ENCODE data around the gene ANXA11. TPM values are rescaled to one million over a fixed set of nuclear protein-coding genes. Genes with fewer than 3 reads are reported as not detected.

ANXA11 gene
- total RNA-seq, 2 donors from 2014 or later: 68.2 to 71.9 TPM

- Histone ChIP-seq H3K4me1 (peaks cover 16% of the 10 kb centered on the region), H3K36me3 (replicated peaks in 1 of 2; ENCODE audit: insufficient read depth in 1 of 2, low read depth in 2 of 2) (no peaks in the 10 kb centered on the region), H3K27me3 (no peaks in the 10 kb centered on the region), H3K27ac (no peak overlapping the region), H3K9me3 (no peaks in the 10 kb centered on the region), H3K4me3 (no peak overlapping the region)
- TF ChIP-seq CTCF (IDR thresholded peaks at IDR 0.05): no peak
- no peak for TF ChIP-seq POLR2A (IDR thresholded peaks at IDR 0.05)
- ATAC-seq (no peak), DNase-seq (no peak)
- 85 to 98% methylated on average over 11 to 15 of the region's 15 CpGs for WGBS, 2 donors
- intact Hi-C loops (cut with DNase I): no loop called here
Observed at GRCh38 chr10:80174641-80175395, 30.5 kb downstream of the ANXA11 start.

GRCh38 chr10:80173466-80173865 lies 31.9 kb downstream of the ANXA11 start:
- no peaks in the 10 kb centered on the region for H3K27me3 ChIP-seq
- H3K36me3 ChIP-seq (replicated peaks in 1 of 2; ENCODE audit: insufficient read depth in 1 of 2, low read depth in 2 of 2): no peaks in the 10 kb centered on the region
- H3K4me3 ChIP-seq: no peak overlapping the region
- ATAC-seq (no peak), DNase-seq (no peak)
- intact Hi-C loops (cut with DNase I): no loop called here
- no peak for TF ChIP-seq CTCF (IDR thresholded peaks at IDR 0.05)
- no peak for TF ChIP-seq POLR2A (IDR thresholded peaks at IDR 0.05)
- H3K4me1 ChIP-seq: peaks cover 11% of the 10 kb centered on the region
- WGBS, 2 donors: 55 to 90% methylated on average over 2 to 6 of the region's 6 CpGs
- H3K9me3 ChIP-seq: no peaks in the 10 kb centered on the region
- H3K27ac ChIP-seq: no peak overlapping the region

- Histone ChIP-seq H3K27me3 (no peaks in the 10 kb centered on the region), H3K4me3 (no peak overlapping the region), H3K4me1 (peaks cover 6% of the 10 kb centered on the region), H3K9me3 (no peaks in the 10 kb centered on the region), H3K36me3 (replicated peaks in 1 of 2; ENCODE audit: insufficient read depth in 1 of 2, low read depth in 2 of 2) (peaks cover 0 to 2% of the 10 kb centered on the region in 2 donors), H3K27ac (no peak overlapping the region)
- no peak for DNase-seq
- 65 to 79% methylated on average over 5 of the region's 5 CpGs for WGBS, 2 donors
- intact Hi-C loops (cut with DNase I): no loop called here
- TF ChIP-seq POLR2A (IDR thresholded peaks at IDR 0.05): no peak
- no peak for TF ChIP-seq CTCF (IDR thresholded peaks at IDR 0.05)
- no peak for ATAC-seq
Observed at GRCh38 chr10:80172896-80173295, 32.4 kb downstream of the ANXA11 start.

DNA sequence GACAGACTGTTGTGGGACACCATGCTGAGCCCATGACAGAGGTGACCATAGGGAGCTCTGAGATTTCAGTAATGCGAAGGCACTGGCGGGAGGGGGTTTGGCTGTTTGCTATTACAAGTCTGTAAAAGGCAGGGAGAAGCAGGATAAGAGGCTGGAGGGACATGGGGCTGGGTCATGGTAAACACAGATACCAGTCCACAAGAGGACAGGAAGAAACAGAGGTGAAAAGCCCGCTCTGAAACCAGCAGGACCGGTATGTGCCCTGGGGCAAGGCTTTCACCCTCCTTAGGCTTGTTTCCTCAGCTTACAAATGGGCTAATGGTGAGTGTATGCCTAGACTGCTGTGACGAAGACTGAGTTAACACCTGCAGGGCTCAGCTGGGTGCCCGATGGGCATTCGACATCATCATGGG lies 34.1 kb downstream of the ANXA11 start:
- TF ChIP-seq CTCF (IDR thresholded peaks at IDR 0.05): no peak
- no peak for TF ChIP-seq POLR2A (IDR thresholded peaks at IDR 0.05)
- Histone ChIP-seq H3K27me3 (no peaks in the 10 kb centered on the region), H3K9me3 (no peaks in the 10 kb centered on the region), H3K4me1 (no peaks in the 10 kb centered on the region), H3K27ac (no peak overlapping the region), H3K36me3 (replicated peaks in 1 of 2; ENCODE audit: insufficient read depth in 1 of 2, low read depth in 2 of 2) (peaks cover 0 to 2% of the 10 kb centered on the region in 2 donors), H3K4me3 (no peak overlapping the region)
- ATAC-seq (no peak), DNase-seq (no peak)
- intact Hi-C loops (cut with DNase I): no loop called here
- 92 to 95% methylated on average over 5 to 7 of the region's 7 CpGs for WGBS, 2 donors

- 82 to 86% methylated on average over 4 to 10 of the region's 10 CpGs for WGBS, 2 donors
- intact Hi-C loops (cut with DNase I): no loop called here
- no peaks in the 10 kb centered on the region for H3K4me1 ChIP-seq
- ATAC-seq (no peak), DNase-seq (no peak)
- peaks cover 0 to 4% of the 10 kb centered on the region in 2 donors for H3K36me3 ChIP-seq (replicated peaks in 1 of 2; ENCODE audit: insufficient read depth in 1 of 2, low read depth in 2 of 2)
- H3K9me3 ChIP-seq: no peaks in the 10 kb centered on the region
- H3K27ac ChIP-seq: no peak overlapping the region
- no peaks in the 10 kb centered on the region for H3K27me3 ChIP-seq
- no peak for TF ChIP-seq CTCF (IDR thresholded peaks at IDR 0.05)
- TF ChIP-seq POLR2A (IDR thresholded peaks at IDR 0.05): no peak
- H3K4me3 ChIP-seq: no peak overlapping the region
Observed at GRCh38 chr10:80170641-80171040, 34.7 kb downstream of the ANXA11 start.
